Common myeloid progenitor, CD34-positive (primary cell): ENCODE measurements around the gene LYZL4.
A peak's percentile ranks its signal among the peaks of the same experiment; 100 is the strongest.

Source experiments
- CTCF ChIA-PET: fragments of 350-600 bp; sonication (Branson Sonifier 250); formaldehyde crosslinking; loops from one replicate; lab custom pipeline; 2021; ENCODE audit warnings: antibody characterized with exemption; lab: Charles Lee
- POLR2A ChIA-PET: fragments of 350-600 bp; sonication (Branson Sonifier 250); formaldehyde crosslinking; loops from one replicate; lab custom pipeline; 2021; ENCODE audit warnings: antibody characterized with exemption; lab: Charles Lee
- DNase-seq, 3 donors: peaks; one replicate each; pipeline versions ENCODE4 v3.0.0 to v3.0.0-alpha.2; 2013
- H3K27ac ChIP-seq, 2 experiments: 1 replicate in 1 of 2; 2 replicates in 1 of 2; pipeline ENCODE4 v1.7.0; 2013; ENCODE audit warnings: inconsistent platforms in 2 of 2, low read length in 2 of 2, mild to moderate bottlenecking in 2 of 2, low read depth in 1 of 2, moderate library complexity in 1 of 2; ENCODE audit not compliant: severe bottlenecking in 2 of 2, insufficient read depth in 1 of 2, poor library complexity in 1 of 2
- H3K27me3 ChIP-seq, 5 experiments: replicated peaks in 2 of 5; 1 replicate in 3 of 5; 2 replicates in 2 of 5; pipeline versions ENCODE4 v1.6.1 to v1.7.0; 2013; ENCODE audit warnings: low read length in 4 of 5, mild to moderate bottlenecking in 2 of 5, moderate library complexity in 2 of 5, inconsistent platforms in 1 of 5; ENCODE audit not compliant: insufficient read depth in 5 of 5, control insufficient read depth in 4 of 5
- H3K36me3 ChIP-seq, 4 experiments: 1 replicate in 2 of 4; 2 replicates in 2 of 4; pipeline versions ENCODE4 v1.6.1 to v1.7.0; 2013; ENCODE audit warnings: low read length in 3 of 4, control low read depth in 1 of 4, mild to moderate bottlenecking in 1 of 4; ENCODE audit not compliant: control insufficient read depth in 4 of 4, insufficient read depth in 4 of 4
- H3K4me1 ChIP-seq, 4 experiments: 1 replicate in 3 of 4; 2 replicates in 1 of 4; pipeline versions ENCODE4 v1.6.1 to v1.7.1; 2013; ENCODE audit warnings: low read length in 3 of 4, mild to moderate bottlenecking in 3 of 4, control low read depth in 1 of 4, inconsistent platforms in 1 of 4, moderate library complexity in 1 of 4; ENCODE audit not compliant: control insufficient read depth in 4 of 4, insufficient read depth in 4 of 4; ENCODE audit errors: control extremely low read depth in 1 of 4
- H3K4me3 ChIP-seq, 7 experiments: 1 replicate in 4 of 7; 2 replicates in 3 of 7; pipeline versions ENCODE4 v1.5.1 to v1.7.0; 2013; ENCODE audit warnings: mild to moderate bottlenecking in 7 of 7, low read length in 6 of 7, moderate library complexity in 6 of 7, inconsistent platforms in 2 of 7, low read depth in 2 of 7, control low read depth in 1 of 7; ENCODE audit not compliant: insufficient read depth in 4 of 7, control insufficient read depth in 1 of 7; ENCODE audit errors: extremely low read depth in 1 of 7
- H3K9me3 ChIP-seq, 5 experiments: 1 replicate in 4 of 5; 2 replicates in 1 of 5; pipeline versions ENCODE4 v1.6.1 to v1.7.1; 2013; ENCODE audit warnings: low read length in 4 of 5, mild to moderate bottlenecking in 2 of 5, inconsistent platforms in 1 of 5, low read depth in 1 of 5, moderate library complexity in 1 of 5; ENCODE audit not compliant: control insufficient read depth in 4 of 5, insufficient read depth in 2 of 5; ENCODE audit errors: control extremely low read depth in 1 of 5
- WGBS: methylation state at CpG from one replicate; pipeline ENCODE4 v1.1.5; 2013; ENCODE audit not compliant: insufficient coverage; 5-methylcytosine and 5-hydroxymethylcytosine counted together

Gene LYZL4

GRCh38 chr3:42411429-42411828 is 1.0 kb upstream of the LYZL4 start:
- no peaks in the 10 kb centered on the region for H3K9me3 ChIP-seq
- H3K4me1 ChIP-seq, result no peaks in the 10 kb centered on the region
- POLR2A ChIA-PET, result no interaction called here
- no peak for DNase-seq
- no peak overlapping the region for H3K4me3 ChIP-seq
- peaks cover 0 to 22% (median 8%) of the 10 kb centered on the region in 5 experiments for H3K27me3 ChIP-seq
- CTCF ChIA-PET, result no interaction called here
- no peak overlapping the region for H3K27ac ChIP-seq
- 100% methylated on average over 1 of the region's 1 CpG for WGBS
- H3K36me3 ChIP-seq, result no peaks in the 10 kb centered on the region

DNA sequence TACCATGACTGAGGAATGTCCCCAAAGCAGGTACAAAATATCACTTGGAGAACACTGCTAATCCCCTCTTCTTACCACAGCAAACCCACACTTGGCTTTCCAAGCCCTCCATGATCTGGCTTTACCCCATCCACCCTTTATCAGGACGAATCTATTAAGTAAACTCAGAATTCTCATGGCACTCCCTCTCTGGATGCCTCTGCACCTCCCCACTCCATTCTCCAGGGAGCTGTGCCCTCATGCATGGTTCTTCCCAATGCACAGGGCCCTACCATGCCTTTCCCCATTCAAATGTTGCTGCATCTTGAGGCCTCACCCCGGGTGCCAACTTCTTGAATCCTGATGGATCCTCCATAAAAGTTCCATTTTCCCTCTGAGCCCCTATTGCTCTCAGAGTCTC is 2.3 kb downstream of the LYZL4 start:
- Histone ChIP-seq H3K9me3 (no peaks in the 10 kb centered on the region), H3K36me3 (no peaks in the 10 kb centered on the region), H3K4me1 (no peaks in the 10 kb centered on the region), H3K27me3 (peaks cover 0 to 19% (median 6%) of the 10 kb centered on the region in 5 experiments), H3K4me3 (no peak overlapping the region), H3K27ac (no peak overlapping the region)
- POLR2A ChIA-PET, result no interaction called here
- 100% methylated on average over 2 of the region's 2 CpGs for WGBS
- no peak for DNase-seq
- CTCF ChIA-PET, result no interaction called here

DNA sequence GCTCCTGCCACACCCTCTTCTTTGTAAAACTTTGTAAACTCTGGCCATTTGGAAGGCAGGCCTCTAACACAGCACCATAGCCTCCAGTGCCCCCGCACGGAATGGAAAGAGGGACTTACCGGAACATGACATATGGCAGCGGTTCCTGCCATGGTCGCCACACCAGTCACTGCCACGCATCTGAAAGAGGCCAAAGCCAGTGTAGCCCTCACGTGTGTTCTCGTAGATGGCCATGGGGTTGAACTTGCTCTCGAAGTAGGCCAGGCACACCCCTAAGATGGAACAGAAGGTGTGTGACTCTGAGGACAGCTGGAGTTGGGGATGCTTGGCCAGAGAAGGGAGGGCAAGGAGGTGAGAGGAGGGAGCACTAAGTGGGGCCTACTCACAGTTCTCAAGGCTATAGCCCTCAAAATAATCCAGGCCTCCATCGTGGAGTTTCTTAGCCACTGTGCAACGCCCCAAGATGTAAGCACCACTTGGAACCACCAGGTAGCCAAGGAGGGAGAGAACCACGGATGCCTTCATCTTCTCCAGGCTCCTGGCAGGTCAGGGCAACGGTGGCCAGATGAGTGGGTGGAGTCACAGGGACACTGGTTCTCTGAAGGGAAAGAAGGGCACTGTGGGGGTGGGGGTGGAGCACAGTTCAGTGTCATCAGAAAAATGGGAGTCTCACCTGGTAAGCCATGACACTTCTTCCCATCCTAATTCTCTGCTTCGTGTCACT is 3.5 kb downstream of the LYZL4 start:
- no peak overlapping the region for H3K4me3 ChIP-seq
- no peak overlapping the region for H3K27ac ChIP-seq
- no peaks in the 10 kb centered on the region for H3K9me3 ChIP-seq
- H3K4me1 ChIP-seq, result no peaks in the 10 kb centered on the region
- no peak for DNase-seq
- no peaks in the 10 kb centered on the region for H3K36me3 ChIP-seq
- WGBS, result 98% methylated on average over 14 of the region's 14 CpGs
- ChIA-PET POLR2A (no interaction called here), CTCF (no interaction called here)
- H3K27me3 ChIP-seq, result peaks cover 0 to 21% (median 6%) of the 10 kb centered on the region in 5 experiments

DNA sequence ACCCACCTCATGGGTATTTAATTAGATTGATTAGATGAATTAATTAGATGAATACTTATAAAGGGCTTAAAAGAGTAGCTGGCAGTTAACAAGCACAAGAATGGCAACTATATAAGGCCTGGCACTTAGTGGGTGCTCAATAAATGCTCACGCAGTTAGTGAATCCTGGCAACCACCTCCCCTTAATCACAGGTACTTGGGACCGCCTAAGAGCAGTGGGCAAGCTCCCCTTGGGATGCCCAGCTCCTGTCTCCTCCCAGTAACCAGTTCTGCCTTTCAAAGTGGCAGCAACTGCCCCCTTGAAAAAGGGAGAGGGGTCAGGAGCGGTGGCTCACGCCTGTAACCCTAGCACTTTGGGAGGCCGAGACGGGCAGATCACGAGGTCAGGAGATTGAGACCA is 4.6 kb downstream of the LYZL4 start:
- Histone ChIP-seq H3K4me3 (no peak overlapping the region), H3K36me3 (no peaks in the 10 kb centered on the region), H3K9me3 (peaks cover 0 to 3% (median 0%) of the 10 kb centered on the region in 5 experiments), H3K27ac (no peak overlapping the region), H3K27me3 (peaks cover 0 to 24% (median 5%) of the 10 kb centered on the region in 5 experiments), H3K4me1 (no peaks in the 10 kb centered on the region)
- ChIA-PET CTCF (no interaction called here), POLR2A (no interaction called here)
- WGBS, result 95% methylated on average over 7 of the region's 7 CpGs
- no peak for DNase-seq

GRCh38 chr3:42403737-42404136 is 6.7 kb downstream of the LYZL4 start:
- Histone ChIP-seq H3K27ac (no peak overlapping the region), H3K9me3 (peaks cover 0 to 3% (median 0%) of the 10 kb centered on the region in 5 experiments), H3K4me1 (no peaks in the 10 kb centered on the region), H3K27me3 (peaks cover 0 to 20% (median under 1%) of the 10 kb centered on the region in 5 experiments), H3K4me3 (no peak overlapping the region), H3K36me3 (no peaks in the 10 kb centered on the region)
- peak; percentile 9 to 57 (median 48) for DNase-seq
- ChIA-PET CTCF (no interaction called here), POLR2A (no interaction called here)
- 20% methylated on average over 3 of the region's 3 CpGs for WGBS

- Histone ChIP-seq H3K4me3 (no peak overlapping the region), H3K27me3 (peaks cover 0 to 18% (median 0%) of the 10 kb centered on the region in 5 experiments), H3K4me1 (no peaks in the 10 kb centered on the region), H3K9me3 (peaks cover 0 to 3% (median 0%) of the 10 kb centered on the region in 5 experiments), H3K36me3 (no peaks in the 10 kb centered on the region), H3K27ac (no peak overlapping the region)
- DNase-seq, result no peak
- ChIA-PET POLR2A (no interaction called here), CTCF (no interaction called here)
- no CpG with 5 or more reads among the region's 2 CpGs for WGBS
Measured at GRCh38 chr3:42402394-42403096, 7.9 kb downstream of the LYZL4 start.

GRCh38 chr3:42398080-42398479 is 12.3 kb downstream of the LYZL4 start:
- Histone ChIP-seq H3K27me3 (peaks cover 0 to 17% (median 0%) of the 10 kb centered on the region in 5 experiments), H3K4me1 (no peaks in the 10 kb centered on the region), H3K9me3 (peaks cover 0 to 3% (median 0%) of the 10 kb centered on the region in 5 experiments), H3K4me3 (no peak overlapping the region), H3K27ac (no peak overlapping the region), H3K36me3 (no peaks in the 10 kb centered on the region)
- POLR2A ChIA-PET, result no interaction called here
- CTCF ChIA-PET, result interaction anchor here (1.1 kb wide), 1 partner anchor 10 kb away, joined by 3 read pairs; no protein-coding TSS in a partner anchor
- DNase-seq, result no peak
- WGBS, result 100% methylated on average over 2 of the region's 3 CpGs
